K562 (cell line): ENCODE data around the gene SAE1. TPM values are rescaled to one million over a fixed set of nuclear protein-coding genes. Genes with fewer than 3 reads are reported as not detected.

ENCODE experiments used
- CHD1 ChIP-seq: fragments of 200-600 bp; sonication (generic); IDR thresholded peaks from one replicate; pipeline ENCODE4 v1.6.1; 2012; ENCODE audit warnings: mild to moderate bottlenecking, moderate library complexity, low read length, inconsistent platforms
- E2F3 ChIP-seq: fragments of 250-450 bp; sonication (Bioruptor Pico); IDR thresholded peaks from 2 replicates; pipeline ENCODE4 v1.4.0; 2020; ENCODE audit warnings: mild to moderate bottlenecking
- GTF2E2 ChIP-seq: fragments of 200-800 bp; sonication (Bioruptor generic); IDR thresholded peaks from 2 replicates; pipeline ENCODE4 v1.6.1; 2016; ENCODE audit warnings: missing genetic modification characterization, missing compliant biosample characterization
- JUN ChIP-seq, 2 experiments: sonication (generic) in 1 of 2; formaldehyde crosslinking in 1 of 2; IDR thresholded peaks; 2 replicates each; pipeline versions ENCODE4 v1.6.1 to v1.8.0; 2012 to 2022; ENCODE audit warnings: borderline replicate concordance in 2 of 2, mild to moderate bottlenecking in 2 of 2, improper control_type of control experiment in 1 of 2, low read depth in 1 of 2, low read length in 1 of 2, missing genetic modification reagents in 1 of 2
- MAZ ChIP-seq, 2 experiments: fragments of 450-650 bp in 1 of 2; sonication (generic) in 1 of 2; formaldehyde crosslinking; IDR thresholded peaks in 1 of 2; conservative IDR thresholded peaks in 1 of 2; 2 replicates each; pipeline versions ENCODE4 v1.4.0 to v1.5.0; 2020; ENCODE audit warnings: mild to moderate bottlenecking in 1 of 2, missing genetic modification reagents in 1 of 2
- MBD2 ChIP-seq: sonication (generic); IDR thresholded peaks from 2 replicates; pipeline ENCODE4 v1.6.1; 2016; ENCODE audit warnings: low read depth, borderline replicate concordance
- MLLT1 ChIP-seq, 2 experiments: fragments of 450-650 bp; IDR thresholded peaks; 2 replicates each; pipeline ENCODE4 v1.6.1; 2016
- MTA2 ChIP-seq: fragments of 450-650 bp; IDR thresholded peaks from 2 replicates; pipeline ENCODE4 v1.6.1; 2016; ENCODE audit warnings: low read depth
- PCBP1 ChIP-seq: fragments of 200-400 bp; formaldehyde crosslinking; IDR thresholded peaks from 2 replicates; pipeline ENCODE4 v1.6.1; 2018; ENCODE audit warnings: mild to moderate bottlenecking, low read depth, low read length; ENCODE audit not compliant: poor library complexity, severe bottlenecking
- POLR2G ChIP-seq: fragments of 200-400 bp; formaldehyde crosslinking; IDR thresholded peaks from 2 replicates; pipeline ENCODE4 v1.6.1; 2017; ENCODE audit warnings: low read depth, mild to moderate bottlenecking, antibody characterized with exemption, low read length, moderate library complexity
- PRMT5 ChIP-seq: sonication (generic); formaldehyde crosslinking; IDR thresholded peaks from 2 replicates; pipeline ENCODE4 v1.5.0; 2020; ENCODE audit warnings: missing genetic modification reagents
- RAD21 ChIP-seq, 2 experiments: fragments of 250-450 bp in 1 of 2; fragments of 450-650 bp in 1 of 2; sonication (Bioruptor Pico) in 1 of 2; formaldehyde crosslinking in 1 of 2; IDR thresholded peaks in 1 of 2; conservative IDR thresholded peaks in 1 of 2; 2 replicates each; pipeline versions ENCODE4 v1.4.0 to v1.8.0; 2020 to 2022; ENCODE audit warnings: mild to moderate bottlenecking in 2 of 2, moderate library complexity in 1 of 2
- RB1 ChIP-seq: fragments of 450-650 bp; IDR thresholded peaks from 2 replicates; pipeline ENCODE4 v1.6.1; 2017; ENCODE audit warnings: low read depth, mild to moderate bottlenecking
- RBM34 ChIP-seq: fragments of 200-400 bp; formaldehyde crosslinking; IDR thresholded peaks from 2 replicates; pipeline ENCODE4 v1.6.1; 2018; ENCODE audit warnings: low read length, borderline replicate concordance; ENCODE audit not compliant: insufficient read depth
- SNAPC5 ChIP-seq: fragments of 250-450 bp; sonication (Bioruptor Pico); IDR thresholded peaks from 2 replicates; pipeline ENCODE4 v1.8.0; 2021; ENCODE audit warnings: moderate library complexity, mild to moderate bottlenecking, inconsistent platforms
- SOX6 ChIP-seq: fragments of 450-650 bp; IDR thresholded peaks from 2 replicates; pipeline ENCODE4 v1.6.1; 2014; ENCODE audit warnings: mild to moderate bottlenecking
- ZBTB11 ChIP-seq, 3 experiments: fragments of 200-800 bp in 1 of 3; fragments of 250-450 bp in 1 of 3; fragments of 450-650 bp in 1 of 3; sonication (Bioruptor Pico) in 1 of 3; sonication (Bioruptor generic) in 1 of 3; formaldehyde crosslinking in 1 of 3; IDR thresholded peaks; 2 replicates each; pipeline versions ENCODE4 v1.6.1 to v1.8.0; 2016 to 2022; ENCODE audit warnings: mild to moderate bottlenecking in 2 of 3, missing genetic modification characterization in 2 of 3, missing compliant biosample characterization in 1 of 3, moderate library complexity in 1 of 3
- ZNF12 ChIP-seq: sonication (generic); formaldehyde crosslinking; IDR thresholded peaks from 2 replicates; pipeline ENCODE4 v1.4.0; 2020; ENCODE audit warnings: mild to moderate bottlenecking, missing genetic modification reagents
- ZNF280A ChIP-seq: fragments of 450-650 bp; IDR thresholded peaks from 2 replicates; pipeline ENCODE4 v1.6.1; 2018; ENCODE audit warnings: mild to moderate bottlenecking, low read depth; ENCODE audit not compliant: partially characterized antibody
- polyA plus RNA-seq, 8 experiments: library from polyadenylated mRNA; depleted of rRNA in 4 of 8; stranded (reverse) in 5 of 8; unstranded in 3 of 8; fragments of >200 nt; fragmentation: Nextera tagmentation in 2 of 8; fragmentation: Illumina TruSeq in 1 of 8; extraction: Ambion mirVana in 2 of 8; extraction: Trizol in 1 of 8; gene quantifications; 2 replicates each; pipeline versions ENCODE4 v1.2.1 to v1.2.3, GENCODE V29; 2011 to 2014; ENCODE audit warnings: inconsistent platforms in 1 of 8, missing spikeins in 1 of 8
- total RNA-seq, 7 experiments: library from RNA; depleted of rRNA in 6 of 7; stranded (reverse); fragments of >200 nt in 6 of 7; fragmentation: Illumina TruSeq in 2 of 7; extraction: Trizol in 2 of 7; gene quantifications; 2 replicates each; pipeline versions ENCODE4 v1.2.1 to v1.2.3, GENCODE V29; 2011 to 2021; ENCODE audit warnings: low replicate concordance in 1 of 7

Gene SAE1
- total and polyA plus RNA-seq, 9 of the 15 experiments (the other 6 are each of a cell fraction or from before 2014, with no cell fraction given) = 82.8 to 299 (median 217) TPM

- TF ChIP-seq MLLT1 (IDR thresholded peaks at IDR 0.05) (peak; percentile 93 to 94), JUN (IDR thresholded peaks at IDR 0.05; ENCODE audit: borderline replicate concordance, low read depth, low read length) (0 out of 2 replicates have a peak, but pooled peaks have one; percentile 22), JUN (CRISPR knock-in tag; IDR thresholded peaks at IDR 0.05; ENCODE audit: borderline replicate concordance) (no peak), SNAPC5 (CRISPR knock-in tag) (no peak), POLR2G (peak; percentile 71), E2F3 (CRISPR knock-in tag) (no peak), ZNF280A (peak; percentile 70), ZNF12 (CRISPR knock-in tag) (0 out of 2 replicates have a peak, but pooled peaks have one; percentile 45), RBM34 (0 out of 2 replicates have a peak, but pooled peaks have one; percentile 63), RB1 (peak; percentile 73), RAD21 (CRISPR knock-in tag; conservative IDR thresholded peaks at IDR 0.05 in 1 of 2, IDR thresholded peaks at IDR 0.05 in 1 of 2) (peak in 1 of 2 experiments; percentile 28; a peak in 2 of 4 replicates), PCBP1 (peak; percentile 90), PRMT5 (CRISPR knock-in tag) (no peak), CHD1 (peak; percentile 21), SOX6 (no peak), GTF2E2 (tag) (peak; percentile 52; the same call in 1 of the 2 replicates), MBD2 (0 out of 2 replicates have a peak, but pooled peaks have one; percentile 18), ZBTB11 (CRISPR knock-in tag; IDR thresholded peaks at IDR 0.05) (no peak), MTA2 (no peak; the same call in 1 of the 2 replicates), MAZ (CRISPR knock-in tag; conservative IDR thresholded peaks at IDR 0.05 in 1 of 2, IDR thresholded peaks at IDR 0.05 in 1 of 2) (peak; percentile 77 to 93; a peak in 3 of 4 replicates)
Measured at GRCh38 chr19:47230054-47230920, 99.7 kb downstream of the SAE1 start (continued).
